Gastroesophageal sphincter (tissue), 4 donors: Measurements from ENCODE around the gene C6orf89. TPM values are rescaled to one million over a fixed set of nuclear protein-coding genes. Genes with fewer than 3 reads are reported as not detected.

Source experiments
- ATAC-seq: fragments of 150-250 bp; one replicate; pipeline ENCODE4 v1.9.1; 2016; ENCODE audit warnings: mild to moderate bottlenecking, moderate library complexity
- H3K27ac ChIP-seq, 4 donors: fragments of 200-600 bp; sonication (generic) in 3 of 4; 1 replicate in 3 of 4; 2 replicates in 1 of 4; pipeline ENCODE4 v1.5.1; 2016 to 2019
- H3K27me3 ChIP-seq: fragments of 200-600 bp; sonication (generic); one replicate; pipeline ENCODE4 v1.5.1; 2019
- H3K36me3 ChIP-seq, 2 donors: fragments of 200-600 bp; sonication (generic); one replicate each; pipeline ENCODE4 v1.5.1; 2019; ENCODE audit warnings: control low read depth in 1 of 2
- H3K4me1 ChIP-seq, 3 donors: fragments of 200-600 bp; sonication (generic); 1 replicate in 2 of 3; 2 replicates in 1 of 3; pipeline ENCODE4 v1.5.1; 2016 to 2019; ENCODE audit warnings: control low read depth in 2 of 3
- H3K4me3 ChIP-seq, 2 donors: fragments of 200-600 bp; sonication (generic); one replicate each; pipeline ENCODE4 v1.5.1; 2019; ENCODE audit warnings: mild to moderate bottlenecking in 1 of 2, moderate library complexity in 1 of 2
- H3K9me3 ChIP-seq, 3 donors: fragments of 200-600 bp; sonication (generic); one replicate each; pipeline ENCODE4 v1.5.1; 2017 to 2019; ENCODE audit warnings: control low read depth in 2 of 3
- CTCF ChIP-seq, 4 experiments: fragments of 200-600 bp in 2 of 4; fragments of 450-650 bp in 2 of 4; sonication (generic) in 1 of 4; IDR thresholded peaks; one replicate each; pipeline ENCODE4 v1.5.1; 2017 to 2019; ENCODE audit warnings: antibody characterized with exemption in 4 of 4, mild to moderate bottlenecking in 2 of 4, moderate library complexity in 2 of 4
- EP300 ChIP-seq: sonication (generic); formaldehyde crosslinking; IDR thresholded peaks from one replicate; pipeline ENCODE4 v1.6.1; 2017; ENCODE audit warnings: antibody characterized with exemption, mild to moderate bottlenecking
- POLR2A ChIP-seq, 2 donors: fragments of 450-650 bp; IDR thresholded peaks; one replicate each; pipeline ENCODE4 v1.6.1; 2017; ENCODE audit warnings: antibody characterized with exemption in 2 of 2, mild to moderate bottlenecking in 2 of 2, moderate library complexity in 1 of 2
- POLR2AphosphoS5 ChIP-seq: sonication (generic); formaldehyde crosslinking; IDR thresholded peaks from one replicate; pipeline ENCODE4 v1.6.1; 2017; ENCODE audit warnings: antibody characterized with exemption
- WGBS, 2 donors: methylation state at CpG; one replicate each; pipeline ENCODE4 v1.1.5; 2018; ENCODE audit warnings: low coverage in 1 of 2; 5-methylcytosine and 5-hydroxymethylcytosine counted together
- total RNA-seq, 4 donors: library from RNA; depleted of rRNA; stranded (reverse); fragments of >200 nt; gene quantifications; one replicate each; pipeline ENCODE4 v1.1.0, GENCODE V29; 2016

The C6orf89 gene
- total RNA-seq, 4 donors from 2014 or later: 62.1 to 73.8 (median 69.8) TPM

DNA sequence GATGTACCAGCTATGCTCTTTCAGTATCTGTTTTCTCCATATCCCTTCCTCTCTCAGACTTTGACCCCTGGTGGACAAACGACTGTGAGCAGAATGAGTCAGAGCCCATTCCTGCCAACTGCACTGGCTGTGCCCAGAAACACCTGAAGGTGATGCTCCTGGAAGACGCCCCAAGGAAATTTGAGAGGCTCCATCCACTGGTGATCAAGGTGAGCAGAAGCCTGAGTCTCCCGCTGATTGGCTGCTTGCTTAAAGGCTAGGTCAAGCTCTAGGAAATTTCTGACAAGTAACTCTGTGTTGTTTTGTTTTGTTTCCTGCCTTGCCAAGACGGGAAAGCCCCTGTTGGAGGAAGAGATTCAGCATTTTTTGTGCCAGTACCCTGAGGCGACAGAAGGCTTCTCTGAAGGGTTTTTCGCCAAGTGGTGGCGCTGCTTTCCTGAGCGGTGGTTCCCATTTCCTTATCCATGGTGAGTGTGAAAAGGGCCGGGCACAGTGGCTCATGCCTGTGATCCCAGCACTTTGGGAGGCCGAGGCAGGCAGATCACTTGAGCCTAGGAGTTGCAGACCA is 28.6 kb downstream of the C6orf89 start:
- H3K9me3 ChIP-seq: no peaks in the 10 kb centered on the region
- 50 to 62% methylated on average over 3 to 6 of the region's 10 CpGs for WGBS, 2 donors
- H3K36me3 ChIP-seq: peaks cover 0 to 91% of the 10 kb centered on the region in 2 donors
- no peaks in the 10 kb centered on the region for H3K27me3 ChIP-seq
- peaks cover 0 to 33% (median 13%) of the 10 kb centered on the region in 3 donors for H3K4me1 ChIP-seq
- no peak for ATAC-seq
- no peak overlapping the region for H3K4me3 ChIP-seq
- TF ChIP-seq EP300 (no peak), POLR2AphosphoS5 (no peak), CTCF (IDR thresholded peaks at IDR 0.05) (no peak), POLR2A (IDR thresholded peaks at IDR 0.05) (no peak)
- H3K27ac ChIP-seq: no peak overlapping the region

DNA sequence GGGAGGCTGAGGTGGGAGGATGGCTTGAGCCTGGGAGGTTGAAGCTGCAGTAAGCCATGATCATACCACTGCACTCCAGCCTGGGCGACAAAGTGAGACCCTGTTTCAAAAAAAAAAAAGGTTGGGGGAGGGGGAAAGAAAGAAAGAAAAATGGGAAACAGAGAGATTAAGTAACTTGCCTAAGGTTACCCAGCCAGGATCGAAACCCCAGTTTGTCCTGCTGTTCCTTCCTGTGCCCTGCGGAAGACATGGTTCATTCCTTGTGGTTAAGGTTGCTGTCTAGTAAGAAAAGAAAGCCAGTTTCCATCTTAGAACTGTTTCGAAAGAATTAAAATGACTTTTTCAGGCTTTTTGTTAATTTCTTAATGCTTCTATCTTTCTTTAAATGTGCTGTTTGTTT is 29.8 kb downstream of the C6orf89 start:
- peaks cover 0 to 100% of the 10 kb centered on the region in 2 donors for H3K36me3 ChIP-seq
- H3K9me3 ChIP-seq: no peaks in the 10 kb centered on the region
- H3K4me1 ChIP-seq: peaks cover 0 to 42% (median 13%) of the 10 kb centered on the region in 3 donors
- WGBS, 2 donors: 92 to 97% methylated on average over 2 to 4 of the region's 4 CpGs
- H3K4me3 ChIP-seq: no peak overlapping the region
- peak overlapping the region in 1 of 4 donors; percentile 81 for H3K27ac ChIP-seq
- no peaks in the 10 kb centered on the region for H3K27me3 ChIP-seq
- TF ChIP-seq POLR2AphosphoS5 (no peak), POLR2A (IDR thresholded peaks at IDR 0.05) (no peak), EP300 (no peak), CTCF (IDR thresholded peaks at IDR 0.05) (no peak)
- ATAC-seq: no peak

GRCh38 chr6:36916126-36916525 is 30.4 kb downstream of the C6orf89 start:
- peaks cover 0 to 100% of the 10 kb centered on the region in 2 donors for H3K36me3 ChIP-seq
- H3K27me3 ChIP-seq: no peaks in the 10 kb centered on the region
- peaks cover 0 to 45% (median 13%) of the 10 kb centered on the region in 3 donors for H3K4me1 ChIP-seq
- H3K9me3 ChIP-seq: no peaks in the 10 kb centered on the region
- no peak overlapping the region for H3K4me3 ChIP-seq
- peak overlapping the region in 2 of 4 donors; percentile 80 to 81 for H3K27ac ChIP-seq
- WGBS, 2 donors: 83 to 86% methylated on average over 1 to 2 of the region's 2 CpGs
- ATAC-seq: no peak
- TF ChIP-seq POLR2A (IDR thresholded peaks at IDR 0.05): no peak
- no peak for TF ChIP-seq POLR2AphosphoS5
- no peak for TF ChIP-seq CTCF (IDR thresholded peaks at IDR 0.05)
- no peak for TF ChIP-seq EP300

- Histone ChIP-seq H3K4me3 (no peak overlapping the region), H3K4me1 (peaks cover 0 to 48% (median 13%) of the 10 kb centered on the region in 3 donors), H3K36me3 (peaks cover 0 to 100% of the 10 kb centered on the region in 2 donors), H3K27me3 (no peaks in the 10 kb centered on the region), H3K9me3 (no peaks in the 10 kb centered on the region), H3K27ac (peak overlapping the region; percentile 36 to 81 (median 80))
- WGBS, 2 donors: 41 to 59% methylated on average over 4 to 6 of the region's 10 CpGs
- peak; percentile 42 for TF ChIP-seq POLR2AphosphoS5
- no peak for TF ChIP-seq POLR2A (IDR thresholded peaks at IDR 0.05)
- peak in 2 of 4 experiments; percentile 2 to 19 for TF ChIP-seq CTCF (IDR thresholded peaks at IDR 0.05)
- TF ChIP-seq EP300: no peak
- ATAC-seq: peak; percentile 87
These were observed 31.9 kb downstream of the C6orf89 start for GRCh38 chr6:36917541-36918193.
